ENCODE results near the gene CARMIL1. TPM values are rescaled to one million over a fixed set of nuclear protein-coding genes. Genes with fewer than 3 reads are reported as not detected.

Gene CARMIL1
- total RNA-seq, 2 donors from 2014 or later: 11.9 to 13.7 TPM

DNA sequence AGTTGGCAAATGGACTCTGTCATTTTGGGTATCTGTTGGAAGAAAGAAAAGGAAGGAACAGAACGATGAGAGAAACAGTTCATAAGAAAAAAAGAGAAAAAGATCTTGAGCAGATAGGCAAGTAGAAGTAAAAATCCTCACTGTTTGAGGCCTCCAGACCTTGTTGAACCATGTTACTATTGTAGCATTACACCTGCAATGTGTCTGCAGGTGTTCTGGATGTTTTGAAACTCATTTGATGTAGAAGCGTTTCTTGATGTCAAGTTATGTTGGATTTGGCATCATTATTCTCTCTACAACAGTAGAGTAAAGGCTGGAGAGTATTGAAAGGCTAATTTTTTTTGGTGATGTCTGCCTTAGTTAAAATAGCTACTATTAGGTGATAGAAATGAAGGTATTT is 108.7 kb downstream of the CARMIL1 start:
- ATAC-seq: no peak
- WGBS, 2 donors: 63 to 66% methylated on average over 2 of the region's 2 CpGs
- no peaks in the 10 kb centered on the region for H3K27me3 ChIP-seq
- H3K9me3 ChIP-seq: no peaks in the 10 kb centered on the region
- H3K27ac ChIP-seq: no peak overlapping the region
- no peaks in the 10 kb centered on the region for H3K36me3 ChIP-seq (replicated peaks in 1 of 2; ENCODE audit: insufficient read depth in 1 of 2, low read depth in 2 of 2)
- H3K4me3 ChIP-seq: no peak overlapping the region
- TF ChIP-seq, protein P1, sequence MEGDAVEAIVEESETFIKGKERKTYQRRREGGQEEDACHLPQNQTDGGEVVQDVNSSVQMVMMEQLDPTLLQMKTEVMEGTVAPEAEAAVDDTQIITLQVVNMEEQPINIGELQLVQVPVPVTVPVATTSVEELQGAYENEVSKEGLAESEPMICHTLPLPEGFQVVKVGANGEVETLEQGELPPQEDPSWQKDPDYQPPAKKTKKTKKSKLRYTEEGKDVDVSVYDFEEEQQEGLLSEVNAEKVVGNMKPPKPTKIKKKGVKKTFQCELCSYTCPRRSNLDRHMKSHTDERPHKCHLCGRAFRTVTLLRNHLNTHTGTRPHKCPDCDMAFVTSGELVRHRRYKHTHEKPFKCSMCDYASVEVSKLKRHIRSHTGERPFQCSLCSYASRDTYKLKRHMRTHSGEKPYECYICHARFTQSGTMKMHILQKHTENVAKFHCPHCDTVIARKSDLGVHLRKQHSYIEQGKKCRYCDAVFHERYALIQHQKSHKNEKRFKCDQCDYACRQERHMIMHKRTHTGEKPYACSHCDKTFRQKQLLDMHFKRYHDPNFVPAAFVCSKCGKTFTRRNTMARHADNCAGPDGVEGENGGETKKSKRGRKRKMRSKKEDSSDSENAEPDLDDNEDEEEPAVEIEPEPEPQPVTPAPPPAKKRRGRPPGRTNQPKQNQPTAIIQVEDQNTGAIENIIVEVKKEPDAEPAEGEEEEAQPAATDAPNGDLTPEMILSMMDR (IDR thresholded peaks at IDR 0.05): no peak
- TF ChIP-seq POLR2A (IDR thresholded peaks at IDR 0.05): no peak
- intact Hi-C loops (cut with DNase I): no loop called here
- no peaks in the 10 kb centered on the region for H3K4me1 ChIP-seq
- DNase-seq: no peak

DNA sequence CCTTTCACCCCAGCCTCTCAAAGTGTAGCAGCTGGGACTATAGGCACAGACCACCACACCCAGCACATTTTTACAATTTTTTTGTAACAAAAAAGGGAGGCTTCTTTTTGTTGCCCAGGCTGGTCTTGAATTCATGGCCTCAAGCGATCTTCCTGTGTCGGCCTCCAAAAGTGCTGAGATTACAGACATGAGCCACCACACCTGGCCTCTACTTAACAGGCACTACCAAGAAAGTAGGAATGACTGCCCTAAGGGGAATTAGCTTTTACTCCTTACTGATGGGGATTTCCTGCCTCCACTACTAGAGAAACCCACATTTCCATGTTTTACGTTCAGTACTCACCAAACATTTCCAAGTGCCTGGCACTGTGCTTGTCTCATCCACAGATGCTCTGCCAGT is 109.6 kb downstream of the CARMIL1 start:
- WGBS, 2 donors: 92 to 99% methylated on average over 3 of the region's 3 CpGs

DNA sequence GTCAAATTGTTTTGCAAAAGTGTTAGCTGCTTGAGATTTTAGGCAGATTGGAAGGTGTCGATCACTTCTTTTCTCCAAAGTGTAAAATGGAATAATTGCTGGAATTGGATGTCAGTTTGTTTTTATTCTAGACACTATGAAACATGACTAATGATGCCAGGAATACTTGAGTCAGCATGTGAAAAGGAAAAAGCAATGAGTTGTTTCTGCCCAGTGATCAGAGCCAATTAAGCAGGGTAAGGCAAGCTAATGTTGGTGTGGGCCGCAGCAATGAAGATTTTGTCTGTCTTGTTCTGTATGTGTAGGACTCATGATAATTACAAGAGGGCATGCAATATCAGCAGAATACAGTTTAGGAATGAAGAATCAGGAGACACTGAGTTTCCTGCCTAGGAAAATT is 110.3 kb downstream of the CARMIL1 start:
- DNase-seq (no peak), ATAC-seq (no peak)
- Histone ChIP-seq H3K27me3 (no peaks in the 10 kb centered on the region), H3K9me3 (no peaks in the 10 kb centered on the region), H3K4me3 (no peak overlapping the region), H3K27ac (no peak overlapping the region), H3K36me3 (replicated peaks in 1 of 2; ENCODE audit: insufficient read depth in 1 of 2, low read depth in 2 of 2) (no peaks in the 10 kb centered on the region), H3K4me1 (no peaks in the 10 kb centered on the region)
- TF ChIP-seq, protein P1 (IDR thresholded peaks at IDR 0.05): no peak
- TF ChIP-seq POLR2A (IDR thresholded peaks at IDR 0.05): no peak
- intact Hi-C loops (cut with DNase I): no loop called here
- WGBS, 2 donors: 90 to 94% methylated on average over 2 of the region's 2 CpGs

More for the DNA sequence above, 109.6 kb downstream of the CARMIL1 start:
- H3K27ac ChIP-seq: no peak overlapping the region
- DNase-seq (no peak), ATAC-seq (no peak)
- intact Hi-C loops (cut with DNase I): no loop called here
- no peaks in the 10 kb centered on the region for H3K4me1 ChIP-seq
- no peak overlapping the region for H3K4me3 ChIP-seq
- TF ChIP-seq, protein P1 (IDR thresholded peaks at IDR 0.05): no peak
- TF ChIP-seq POLR2A (IDR thresholded peaks at IDR 0.05): no peak
- H3K36me3 ChIP-seq (replicated peaks in 1 of 2; ENCODE audit: insufficient read depth in 1 of 2, low read depth in 2 of 2): no peaks in the 10 kb centered on the region
- H3K27me3 ChIP-seq: no peaks in the 10 kb centered on the region
- no peaks in the 10 kb centered on the region for H3K9me3 ChIP-seq

DNA sequence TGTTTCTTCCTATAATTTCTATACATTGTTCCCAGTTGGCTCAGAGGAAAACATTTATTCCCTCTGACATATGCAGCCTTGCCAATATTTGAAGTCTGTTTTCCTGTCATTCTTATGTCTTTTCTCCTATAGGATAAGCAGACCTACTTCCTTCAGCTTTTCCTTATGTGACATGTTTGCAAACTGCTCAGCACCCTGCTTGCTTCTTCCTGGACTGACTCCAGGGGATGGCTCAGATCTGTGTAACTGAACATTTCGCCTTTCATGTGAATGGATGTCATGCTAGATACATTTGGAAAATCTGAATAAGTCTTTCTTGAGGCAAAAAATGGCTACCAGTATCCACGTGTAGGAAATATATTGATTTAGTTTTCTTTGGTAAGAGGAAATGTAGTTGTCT is 113.2 kb downstream of the CARMIL1 start:
- no peaks in the 10 kb centered on the region for H3K9me3 ChIP-seq
- intact Hi-C loops (cut with DNase I): no loop called here
- no peaks in the 10 kb centered on the region for H3K4me1 ChIP-seq
- TF ChIP-seq POLR2A (IDR thresholded peaks at IDR 0.05): no peak
- TF ChIP-seq, protein P1 (IDR thresholded peaks at IDR 0.05): no peak
- no peak overlapping the region for H3K4me3 ChIP-seq
- no peaks in the 10 kb centered on the region for H3K36me3 ChIP-seq (replicated peaks in 1 of 2; ENCODE audit: insufficient read depth in 1 of 2, low read depth in 2 of 2)
- ATAC-seq (no peak), DNase-seq (no peak)
- H3K27ac ChIP-seq: no peak overlapping the region
- WGBS, 2 donors: 75 to 85% methylated on average over 2 of the region's 2 CpGs
- no peaks in the 10 kb centered on the region for H3K27me3 ChIP-seq

DNA sequence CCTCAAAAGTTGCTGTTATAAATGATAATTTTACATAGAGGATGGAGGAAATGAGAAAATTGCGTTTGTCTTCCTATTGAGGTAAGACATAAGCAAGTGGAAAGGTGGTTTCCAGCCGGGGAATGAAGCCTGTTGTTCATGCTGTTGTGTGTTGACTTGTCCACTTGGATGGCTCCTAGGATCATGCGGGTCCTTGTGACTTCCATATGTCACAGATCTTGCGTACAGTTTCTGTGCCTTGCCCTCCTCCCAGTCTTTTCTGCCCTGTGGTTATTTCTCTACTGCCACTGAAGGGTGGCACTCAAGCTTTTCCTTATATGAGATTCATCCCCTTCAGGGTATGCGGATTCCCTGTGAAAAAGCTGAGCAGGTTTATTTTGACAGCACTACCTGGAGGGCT is 116.6 kb downstream of the CARMIL1 start:
- Histone ChIP-seq H3K27me3 (no peaks in the 10 kb centered on the region), H3K27ac (no peak overlapping the region), H3K36me3 (replicated peaks in 1 of 2; ENCODE audit: insufficient read depth in 1 of 2, low read depth in 2 of 2) (no peaks in the 10 kb centered on the region), H3K4me3 (no peak overlapping the region), H3K9me3 (no peaks in the 10 kb centered on the region), H3K4me1 (no peaks in the 10 kb centered on the region)
- DNase-seq (no peak), ATAC-seq (no peak)
- WGBS, 2 donors: 80 to 84% methylated on average over 5 of the region's 5 CpGs
- no peak for TF ChIP-seq POLR2A (IDR thresholded peaks at IDR 0.05)
- TF ChIP-seq, protein P1 (IDR thresholded peaks at IDR 0.05): no peak
- intact Hi-C loops (cut with DNase I): no loop called here
